Ureter (tissue), 1 donor: Measurements from ENCODE around the gene ZNF98. TPM values are rescaled to one million over a fixed set of nuclear protein-coding genes. Genes with fewer than 3 reads are reported as not detected.

Experiments used
- DNase-seq: peaks from one replicate; pipeline ENCODE4 v3.0.0-alpha.2; 2020; ENCODE audit warnings: low spot score
- total RNA-seq: library from RNA; stranded (reverse); gene quantifications from one replicate; pipeline ENCODE4 v1.2.4, GENCODE V29; 2023
- donor health status: DM: yes; HTN: yes; CAD: no.

ZNF98 gene
- 1.1 TPM for total RNA-seq

DNA sequence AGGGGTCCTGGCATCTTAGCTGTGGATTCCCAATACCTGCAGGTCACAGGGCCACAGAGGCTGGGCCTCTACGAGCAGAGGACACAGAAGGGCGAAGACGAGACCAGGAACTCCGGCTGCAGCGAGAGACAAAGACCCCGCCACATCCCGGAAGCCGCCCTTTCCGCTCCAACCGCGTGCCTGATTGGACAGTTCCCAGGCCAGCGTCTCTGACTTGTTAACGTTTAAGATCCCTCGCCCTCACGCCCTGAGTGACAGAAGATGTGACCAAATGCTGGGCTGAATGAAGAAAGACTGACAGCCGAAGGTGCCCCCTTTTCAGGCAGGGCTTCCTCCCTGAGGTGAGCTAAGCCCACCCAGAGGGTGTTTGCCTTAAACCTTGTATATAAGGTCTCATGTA, at the start of gene ZNF98:
ZNF98 (minus strand) TSS at position 136 of the 400 bp plus-strand sequence; CDS start at position 14, 122 bp downstream.
- peak; percentile 53 for DNase-seq

DNA sequence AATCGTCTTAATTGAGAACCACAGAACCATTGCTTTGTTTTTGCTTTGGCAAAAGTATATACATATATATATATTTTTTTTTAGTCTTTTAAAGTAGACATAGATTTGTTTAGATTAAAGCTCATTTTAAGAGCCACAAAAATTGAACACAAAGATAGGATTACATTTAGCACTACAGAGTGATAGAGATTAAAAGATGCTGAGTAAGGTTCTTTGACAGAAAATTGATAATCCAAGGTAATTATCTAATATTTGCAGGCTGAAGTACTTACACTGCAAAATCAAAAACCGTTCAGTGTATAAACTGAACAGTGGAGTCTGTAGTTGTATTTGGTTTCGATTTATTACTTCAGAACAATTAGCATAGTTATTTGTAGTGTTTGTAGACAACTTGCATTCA, 24.5 kb upstream of the ZNF98 start:
- no peak for DNase-seq

DNA sequence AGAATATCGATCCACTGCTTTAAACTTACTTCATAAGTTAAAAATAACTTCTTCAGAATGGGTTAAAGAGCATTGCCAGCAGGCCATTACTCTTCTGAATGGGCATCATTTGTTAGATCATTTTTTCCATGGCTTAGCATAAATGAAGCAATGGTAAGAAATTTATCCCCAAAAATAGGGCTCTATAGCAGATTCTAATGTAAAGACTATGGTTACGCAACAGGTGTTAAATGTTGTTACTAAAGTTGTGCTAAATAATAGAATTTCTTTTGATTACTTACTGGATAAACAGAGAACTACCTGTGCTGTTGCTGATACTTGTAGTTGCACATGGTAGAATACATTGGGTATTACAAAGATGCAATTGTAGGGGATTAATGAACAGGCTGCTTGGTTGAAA, 15.9 kb upstream of the ZNF98 start:
- no peak for DNase-seq

DNA sequence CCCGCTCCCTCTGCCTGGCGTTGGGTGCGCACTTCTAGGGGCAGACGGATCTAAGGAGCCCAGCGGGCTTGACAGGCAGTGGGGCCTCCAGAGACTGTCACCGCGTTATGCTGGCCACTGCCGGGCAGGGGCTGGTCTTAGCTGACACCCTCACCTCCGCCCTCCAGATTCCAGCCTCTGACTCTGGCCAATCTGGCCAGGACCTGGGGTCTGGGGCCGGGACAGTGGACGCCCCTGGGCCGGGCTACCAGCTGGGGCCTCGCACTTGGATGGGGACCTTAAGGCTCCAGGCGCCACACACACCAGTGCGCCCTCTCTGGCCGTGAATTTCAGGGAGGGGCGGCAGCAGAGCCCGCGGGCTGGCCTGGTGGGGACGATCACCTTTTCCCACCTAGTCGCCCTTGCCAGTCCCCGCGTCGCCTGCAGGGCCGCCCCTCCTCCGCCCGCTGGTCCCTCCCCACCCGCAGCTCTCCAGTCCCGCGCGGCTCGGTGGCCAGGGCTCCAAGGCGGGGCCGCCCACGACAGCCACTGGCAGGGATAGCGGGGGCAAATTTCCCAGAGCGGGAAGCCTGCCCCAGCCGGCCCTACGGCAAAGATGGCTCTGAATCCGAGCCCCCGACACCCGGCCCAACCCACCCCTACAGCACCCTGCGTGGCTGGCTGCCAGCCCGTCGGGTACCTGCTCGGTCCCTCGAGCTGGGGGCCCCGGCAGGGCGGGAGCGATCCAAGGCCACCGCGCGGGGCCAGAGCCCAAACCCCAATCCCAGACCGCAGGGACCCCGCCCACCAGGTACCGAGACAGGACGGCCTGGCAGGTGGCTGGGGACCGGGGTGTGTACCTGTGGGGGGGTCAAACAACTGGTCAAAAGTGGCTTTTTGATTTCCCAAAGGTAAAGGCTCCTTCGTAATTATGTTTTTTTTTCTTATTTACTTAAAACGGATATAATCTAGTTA, 6.1 kb upstream of the ZNF98 start:
- no peak for DNase-seq

DNA sequence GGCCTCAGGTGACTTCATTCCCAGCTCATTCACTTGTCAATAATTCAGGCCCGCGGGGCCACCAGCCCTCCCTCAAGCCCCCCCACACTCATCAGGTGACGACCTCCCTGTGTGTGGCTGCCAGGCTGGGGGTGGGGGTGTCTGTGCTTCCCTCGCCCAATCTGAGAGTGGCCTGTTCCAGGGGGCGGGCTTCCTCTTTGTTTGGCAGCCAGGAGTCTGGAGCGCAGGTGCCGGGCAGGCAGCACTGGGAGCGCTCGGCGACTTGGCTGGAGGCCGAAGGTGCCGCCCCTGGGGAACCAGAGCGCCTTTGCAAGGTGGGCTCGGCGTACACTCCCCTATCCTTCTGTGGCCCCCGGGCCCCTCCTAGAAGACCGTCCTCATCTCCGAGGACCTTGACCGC, 5.4 kb upstream of the ZNF98 start:
- DNase-seq, result no peak

DNA sequence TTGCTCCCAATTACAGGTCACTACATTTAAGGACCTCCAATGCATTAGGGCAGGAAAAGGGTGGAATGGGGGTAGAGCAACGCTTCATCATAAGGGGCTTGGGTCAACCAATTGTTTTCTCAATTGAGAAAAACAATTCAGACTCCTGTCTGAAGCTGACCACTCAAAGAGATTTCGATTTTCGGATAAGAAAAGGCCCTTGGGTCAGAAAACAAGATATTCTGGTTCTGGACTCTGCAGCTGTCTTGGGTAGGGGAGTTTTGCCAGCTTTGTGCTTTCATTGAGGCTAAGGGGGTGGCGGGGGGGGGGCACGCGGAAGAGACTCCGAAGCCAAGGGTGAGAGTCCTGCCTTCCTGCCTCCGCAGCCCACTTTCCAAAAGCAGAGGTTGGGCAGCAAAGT, 4.8 kb upstream of the ZNF98 start:
- no peak for DNase-seq

DNA sequence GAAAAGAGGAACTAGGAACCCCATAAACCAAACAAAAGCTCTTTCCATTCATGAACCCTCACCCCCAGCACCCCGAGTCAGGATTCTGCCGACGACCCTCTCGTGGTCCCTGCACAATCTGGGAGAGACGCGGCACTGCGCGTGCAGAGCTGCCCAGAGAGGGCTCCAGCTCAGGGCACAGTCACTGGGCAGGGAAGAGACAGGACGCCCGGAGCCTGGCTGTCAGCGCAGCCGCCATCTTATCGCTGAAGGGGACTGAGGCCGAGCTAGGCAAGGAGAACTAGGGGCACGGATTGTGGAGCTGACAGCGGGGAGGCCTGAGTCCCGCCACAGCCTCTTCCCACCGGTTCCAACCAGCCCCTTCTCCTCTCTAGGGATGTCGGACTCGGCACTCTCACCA, 349 bp downstream of the ZNF98 start:
- no peak for DNase-seq

DNA sequence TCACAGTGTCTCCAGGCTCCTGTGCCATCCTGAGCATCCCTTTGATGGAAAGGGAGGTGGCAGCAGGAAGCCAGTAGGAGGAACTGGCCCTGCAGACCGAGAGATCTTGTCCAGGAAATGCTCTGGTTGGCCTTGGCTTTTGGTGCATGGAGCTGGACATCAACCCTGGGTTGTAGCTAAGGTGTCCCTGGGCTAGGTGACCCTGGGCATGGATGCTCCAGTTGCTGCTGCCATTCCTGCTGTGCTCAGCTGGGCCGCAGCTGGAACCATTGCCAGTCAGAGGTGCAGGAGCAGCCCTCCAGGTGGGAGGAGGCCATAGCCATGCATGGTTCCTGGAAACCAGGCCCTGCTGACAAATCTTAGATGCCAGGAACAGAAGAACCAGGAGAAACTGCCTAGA, 67.5 kb downstream of the ZNF98 start:
- no peak for DNase-seq

Other genes starting within 250 kb of the ZNF98 start
- 4.6 TPM for gene ZNF676, start 225.4 kb downstream of the ZNF98 start, total RNA-seq
- not detected for gene ZNF729, start 135.9 kb downstream of the ZNF98 start, total RNA-seq
- 0.16 TPM for gene ZNF492, start 212.0 kb upstream of the ZNF98 start, total RNA-seq